ENCODE data around the gene LMBRD2.

The LMBRD2 gene

DNA sequence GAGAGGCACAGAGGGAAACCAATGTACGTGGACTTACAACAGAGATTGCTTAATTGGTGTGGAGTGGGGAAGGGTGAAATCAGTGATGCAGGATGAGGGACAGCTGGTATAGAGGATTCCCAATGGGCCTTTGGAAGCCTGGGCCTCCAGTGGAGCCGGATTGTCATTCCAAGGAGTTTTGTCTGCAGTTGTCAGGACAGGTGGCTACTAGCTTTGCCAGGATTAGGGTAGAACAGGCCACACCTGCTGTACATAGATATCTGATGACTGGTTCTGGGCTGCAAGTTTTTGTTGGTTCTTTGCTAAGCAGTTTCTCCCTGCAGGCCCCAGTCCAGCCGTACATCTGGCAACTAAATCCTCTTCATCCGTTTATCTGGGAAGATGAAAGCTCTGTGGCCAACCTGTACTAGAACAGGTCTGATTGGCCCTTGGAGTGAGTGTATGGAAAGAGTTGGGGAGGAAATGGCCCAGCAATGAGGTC, 4.5 kb upstream of the LMBRD2 start:
- no peak overlapping the region for H3K4me3 ChIP-seq
- H4K20me1 ChIP-seq = peaks cover 0 to 20% (median 0%) of the 10 kb centered on the region in 11 experiments; a peak in 3 of 22 replicates
- H3K9ac ChIP-seq = no peak overlapping the region
- H3K27ac ChIP-seq = no peak overlapping the region
- peaks cover 19 to 53% (median 37%) of the 10 kb centered on the region in 10 experiments for H3K4me1 ChIP-seq
- no peak for TF ChIP-seq Cebpa-rat (IDR thresholded peaks at IDR 0.05)
- H3K4me2 ChIP-seq = peak overlapping the region in 5 of 11 experiments; percentile 4 to 35 (median 20); a peak in 2 of 22 replicates
- peaks cover 41 to 83% (median 78%) of the 10 kb centered on the region in 11 experiments for H3K36me3 ChIP-seq
- H3K27me3 ChIP-seq = no peaks in the 10 kb centered on the region
- no peaks in the 10 kb centered on the region for H3K9me3 ChIP-seq (replicated peaks in 1 of 11)

DNA sequence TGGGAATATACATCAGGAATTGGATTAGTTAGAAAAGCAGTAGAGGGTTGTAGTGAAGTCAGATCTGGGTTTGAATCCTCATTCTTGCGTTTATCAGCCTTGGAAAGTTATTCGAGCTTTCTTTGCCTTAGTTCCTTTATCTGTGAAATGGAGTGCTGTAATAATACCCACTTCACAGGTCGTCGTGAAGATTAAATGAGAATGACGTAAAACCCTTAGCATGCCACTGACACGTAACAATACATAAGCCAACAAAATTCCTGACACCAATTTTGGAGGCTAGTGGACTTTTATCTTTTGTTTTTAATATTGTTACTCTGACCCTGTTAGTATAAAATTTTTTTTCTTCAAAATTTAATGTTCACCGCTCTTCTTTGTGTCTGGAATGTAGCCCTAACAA, 3.6 kb upstream of the LMBRD2 start:
- Histone ChIP-seq H3K36me3 (peaks cover 33 to 75% (median 69%) of the 10 kb centered on the region in 11 experiments), H3K9ac (no peak overlapping the region), H3K27ac (no peak overlapping the region), H4K20me1 (peaks cover 0 to 12% (median 0%) of the 10 kb centered on the region in 11 experiments; a peak in 2 of 22 replicates), H3K4me1 (peaks cover 25 to 60% (median 44%) of the 10 kb centered on the region in 10 experiments), H3K4me3 (no peak overlapping the region), H3K27me3 (no peaks in the 10 kb centered on the region), H3K9me3 (replicated peaks in 1 of 11) (no peaks in the 10 kb centered on the region), H3K4me2 (peak overlapping the region in 2 of 11 experiments; percentile 20 to 96; a peak in 3 of 22 replicates)
- no peak for TF ChIP-seq Cebpa-rat (IDR thresholded peaks at IDR 0.05)

DNA sequence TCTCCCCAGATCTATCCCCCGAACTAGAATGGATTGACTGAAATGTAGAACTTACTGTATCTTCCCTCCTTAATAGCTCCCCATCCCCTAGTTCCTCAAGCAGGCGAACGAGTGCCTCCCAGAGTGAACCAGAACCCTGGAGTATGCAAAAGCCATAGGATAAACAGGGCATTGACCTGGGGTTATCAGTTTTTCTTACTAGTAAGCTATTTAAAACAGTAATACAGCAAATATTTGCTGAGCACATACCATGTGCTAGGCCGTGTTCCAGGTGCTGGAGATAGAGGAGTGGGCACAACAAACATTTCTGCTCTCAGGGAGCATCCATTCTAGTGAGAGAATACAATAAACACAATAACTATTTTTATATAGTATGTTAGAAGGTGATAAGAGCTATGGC, 2.0 kb upstream of the LMBRD2 start:
- Histone ChIP-seq H3K36me3 (peaks cover 19 to 59% (median 54%) of the 10 kb centered on the region in 11 experiments), H4K20me1 (peaks cover 0 to 9% (median 0%) of the 10 kb centered on the region in 11 experiments; a peak in 2 of 22 replicates), H3K27me3 (no peaks in the 10 kb centered on the region), H3K27ac (peak overlapping the region in 4 of 11 experiments; percentile 78 to 87 (median 84); a peak in 4 of 22 replicates), H3K4me1 (peaks cover 38 to 71% (median 52%) of the 10 kb centered on the region in 10 experiments), H3K4me3 (peak overlapping the region in 9 of 10 experiments; percentile 90 to 100 (median 96); a peak in 14 of 20 replicates), H3K9ac (peak overlapping the region; percentile 78 to 93 (median 88); a peak in 20 of 22 replicates), H3K4me2 (peak overlapping the region; percentile 86 to 99 (median 95)), H3K9me3 (replicated peaks in 1 of 11) (no peaks in the 10 kb centered on the region)
- no peak for TF ChIP-seq Cebpa-rat (IDR thresholded peaks at IDR 0.05)

DNA sequence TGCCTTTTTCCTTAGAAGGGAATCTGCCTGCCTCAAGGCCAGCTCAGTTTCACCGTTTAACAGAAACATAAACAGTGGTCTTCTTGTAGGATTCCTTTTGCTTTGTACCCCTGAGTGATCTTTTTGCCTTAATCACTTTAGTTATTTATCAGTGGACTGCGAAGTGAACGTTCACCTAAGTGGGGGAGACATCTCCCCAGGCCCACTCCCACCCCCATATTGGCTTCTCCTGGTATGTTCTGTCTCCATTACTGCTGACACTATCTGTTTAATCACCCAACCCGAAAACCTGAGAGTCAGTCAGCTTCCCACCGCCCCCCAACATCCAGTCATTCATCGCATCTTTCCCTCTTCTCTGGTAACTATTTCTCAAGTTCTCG, 1.6 kb upstream of the LMBRD2 start:
- peaks cover 38 to 69% (median 51%) of the 10 kb centered on the region in 10 experiments for H3K4me1 ChIP-seq
- peaks cover 18 to 55% (median 49%) of the 10 kb centered on the region in 11 experiments for H3K36me3 ChIP-seq
- no peaks in the 10 kb centered on the region for H3K9me3 ChIP-seq (replicated peaks in 1 of 11)
- H3K4me3 ChIP-seq = peak overlapping the region; percentile 90 to 100 (median 96)
- H3K27me3 ChIP-seq = no peaks in the 10 kb centered on the region
- peaks cover 0 to 5% (median 0%) of the 10 kb centered on the region in 11 experiments; a peak in 2 of 22 replicates for H4K20me1 ChIP-seq
- peak overlapping the region; percentile 78 to 93 (median 88); a peak in 21 of 22 replicates for H3K9ac ChIP-seq
- no peak for TF ChIP-seq Cebpa-rat (IDR thresholded peaks at IDR 0.05)
- H3K27ac ChIP-seq = peak overlapping the region in 8 of 11 experiments; percentile 78 to 90 (median 82); a peak in 16 of 22 replicates
- H3K4me2 ChIP-seq = peak overlapping the region; percentile 86 to 99 (median 95)

DNA sequence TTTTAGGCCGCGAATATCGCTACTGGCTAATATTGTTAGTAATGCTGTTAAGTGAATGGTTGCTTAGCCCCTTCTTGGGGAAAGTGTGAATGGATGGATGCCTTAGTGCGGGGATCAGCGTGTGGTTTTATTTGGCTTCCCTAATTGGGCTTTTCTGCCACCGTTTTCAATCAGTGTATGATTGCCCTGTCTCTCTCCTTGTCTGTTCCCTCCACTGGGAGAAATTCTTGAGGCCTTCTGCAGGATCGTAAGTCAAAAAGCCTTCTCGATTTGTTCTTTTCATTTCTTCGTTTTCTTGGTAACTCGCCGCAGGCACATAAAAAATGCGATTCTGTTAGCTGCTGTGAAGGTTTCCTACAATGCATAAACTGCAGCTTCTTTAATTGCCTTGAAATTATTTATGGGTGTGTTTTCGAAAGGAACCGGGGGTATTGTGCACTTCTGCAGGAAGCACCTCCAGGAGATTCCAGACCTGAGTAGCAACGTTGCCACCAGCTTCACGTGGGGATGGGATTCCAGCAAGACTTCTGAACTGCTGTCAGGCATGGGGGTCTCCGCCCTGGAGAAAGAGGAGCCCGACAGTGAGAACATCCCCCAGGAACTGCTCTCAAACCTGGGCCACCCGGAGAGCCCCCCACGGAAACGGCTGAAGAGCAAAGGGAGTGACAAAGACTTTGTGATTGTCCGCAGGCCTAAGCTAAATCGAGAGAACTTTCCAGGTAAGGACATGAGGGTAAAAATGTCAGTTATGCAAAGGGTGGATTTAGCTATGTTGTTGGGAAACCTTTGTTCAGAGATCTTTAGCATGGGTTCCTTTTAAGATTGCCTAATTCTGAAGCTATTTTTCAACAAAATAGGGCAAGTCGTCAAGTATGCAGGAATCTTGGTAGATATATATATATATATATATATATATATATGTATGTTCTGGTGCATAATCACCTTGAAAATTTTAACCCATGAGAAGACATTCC, 924 bp upstream of the LMBRD2 start:
- no peak for TF ChIP-seq Cebpa-rat (IDR thresholded peaks at IDR 0.05)
- Histone ChIP-seq H3K27ac (peak overlapping the region in 10 of 11 experiments; percentile 6 to 90 (median 82); a peak in 20 of 22 replicates), H3K4me3 (peak overlapping the region; percentile 90 to 100 (median 96)), H3K9me3 (replicated peaks in 1 of 11) (no peaks in the 10 kb centered on the region), H4K20me1 (no peaks in the 10 kb centered on the region; a peak in 1 of 22 replicates), H3K4me2 (peak overlapping the region; percentile 86 to 99 (median 95)), H3K4me1 (peaks cover 38 to 62% (median 45%) of the 10 kb centered on the region in 10 experiments), H3K27me3 (no peaks in the 10 kb centered on the region), H3K9ac (peak overlapping the region; percentile 78 to 93 (median 88)), H3K36me3 (peaks cover 13 to 48% (median 42%) of the 10 kb centered on the region in 11 experiments)

DNA sequence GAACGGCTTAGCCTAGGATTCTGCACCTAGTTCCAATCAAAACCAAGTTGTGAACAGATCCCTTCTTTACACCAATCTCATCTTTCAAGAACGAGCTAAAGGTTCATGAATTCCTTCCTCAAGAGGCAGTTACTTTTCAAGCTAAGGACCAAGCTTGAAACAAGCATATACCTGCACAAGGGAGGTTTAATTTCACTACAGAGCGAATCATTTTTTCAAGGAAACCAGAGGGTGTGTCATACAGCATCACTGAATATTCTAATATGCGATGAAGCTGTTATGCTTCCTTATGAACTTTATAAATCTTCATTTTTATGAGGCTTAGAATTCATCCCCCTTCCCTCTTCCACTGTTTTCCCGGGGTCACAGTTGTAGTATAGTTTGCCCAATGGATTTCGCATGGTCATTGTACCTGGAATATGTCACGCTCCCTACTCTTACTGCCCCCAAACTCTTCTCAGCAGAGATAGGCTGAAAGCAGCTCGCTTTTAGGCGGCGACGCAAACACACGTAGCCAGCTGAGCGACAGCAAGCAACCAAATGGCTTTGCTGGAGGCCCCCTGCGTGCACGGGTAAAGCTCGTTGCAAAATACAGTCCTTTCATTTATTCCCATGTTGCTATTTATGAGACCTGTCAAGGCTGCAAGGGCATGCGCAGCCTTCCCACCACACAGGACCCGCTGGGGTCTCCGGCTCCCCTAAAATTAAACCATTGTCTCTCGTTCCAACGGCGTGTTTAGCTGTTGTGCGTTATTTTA, 832 bp downstream of the LMBRD2 start:
- TF ChIP-seq Cebpa-rat (IDR thresholded peaks at IDR 0.05) = no peak
- Histone ChIP-seq H3K4me3 (peak overlapping the region; percentile 90 to 100 (median 96)), H3K4me2 (peak overlapping the region; percentile 71 to 93 (median 85)), H4K20me1 (peaks cover 0 to 5% (median 0%) of the 10 kb centered on the region in 11 experiments; a peak in 2 of 22 replicates), H3K9me3 (replicated peaks in 1 of 11) (no peaks in the 10 kb centered on the region), H3K27me3 (no peaks in the 10 kb centered on the region), H3K9ac (peak overlapping the region; percentile 86 to 93 (median 90)), H3K4me1 (peaks cover 30 to 46% (median 37%) of the 10 kb centered on the region in 10 experiments), H3K27ac (peak overlapping the region; percentile 77 to 90 (median 84)), H3K36me3 (peaks cover 13 to 30% (median 25%) of the 10 kb centered on the region in 11 experiments)

DNA sequence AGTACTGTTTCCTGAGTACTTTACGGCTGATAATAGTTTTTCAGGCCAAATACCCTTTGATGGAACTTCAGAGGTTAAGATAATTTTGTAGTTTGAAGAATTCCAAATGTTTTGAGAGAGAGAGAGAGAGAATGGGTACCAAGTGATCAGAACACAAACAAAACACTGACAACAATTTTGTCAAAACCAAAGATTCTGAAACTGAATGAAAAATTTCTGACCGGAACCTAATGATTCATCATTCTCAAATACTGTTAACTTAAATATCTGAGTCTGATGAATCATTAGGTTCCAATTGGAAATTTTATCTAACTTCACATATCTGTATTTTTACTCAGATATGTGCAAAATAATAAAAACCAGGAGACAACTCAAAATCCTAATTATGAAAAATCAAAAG, 4.0 kb downstream of the LMBRD2 start:
- no peak for TF ChIP-seq Cebpa-rat (IDR thresholded peaks at IDR 0.05)
- Histone ChIP-seq H3K4me1 (peaks cover 13 to 20% (median 17%) of the 10 kb centered on the region in 10 experiments), H3K9ac (no peak overlapping the region), H3K4me3 (no peak overlapping the region), H3K4me2 (no peak overlapping the region), H3K36me3 (peaks cover 3 to 6% (median 5%) of the 10 kb centered on the region in 11 experiments; a peak in 16 of 22 replicates), H3K27ac (no peak overlapping the region), H3K9me3 (replicated peaks in 1 of 11) (peaks cover 0 to 5% (median 0%) of the 10 kb centered on the region in 11 experiments; a peak in 1 of 22 replicates), H3K27me3 (no peaks in the 10 kb centered on the region), H4K20me1 (peaks cover 0 to 5% (median 0%) of the 10 kb centered on the region in 11 experiments; a peak in 2 of 22 replicates)

DNA sequence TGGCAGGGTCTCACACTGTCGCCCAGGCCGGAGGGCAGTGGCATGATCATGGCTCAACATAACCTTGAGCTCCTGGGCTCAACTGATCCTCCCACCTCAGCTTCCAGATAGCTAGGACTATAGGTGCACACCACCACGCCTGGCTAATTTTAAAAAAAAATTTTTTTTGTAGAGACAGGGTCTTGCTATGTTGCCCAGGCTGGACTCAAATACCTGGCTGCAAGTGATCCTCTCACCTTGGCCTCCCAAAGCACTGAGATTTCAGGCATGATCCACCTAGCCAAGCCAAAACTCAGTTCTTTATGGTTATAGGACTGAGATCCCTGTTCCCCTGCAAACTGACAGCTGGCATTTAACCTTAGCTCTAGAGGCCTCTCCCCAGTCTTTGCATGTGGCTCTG, 5.3 kb downstream of the LMBRD2 start:
- peaks cover 0 to 9% (median 0%) of the 10 kb centered on the region in 11 experiments; a peak in 3 of 22 replicates for H3K9me3 ChIP-seq (replicated peaks in 1 of 11)
- no peak overlapping the region for H3K4me2 ChIP-seq
- no peaks in the 10 kb centered on the region for H3K27me3 ChIP-seq
- H3K9ac ChIP-seq = no peak overlapping the region
- no peak overlapping the region for H3K4me3 ChIP-seq
- TF ChIP-seq Cebpa-rat (IDR thresholded peaks at IDR 0.05) = no peak
- no peak overlapping the region for H3K27ac ChIP-seq
- H3K36me3 ChIP-seq = peaks cover 5 to 19% (median 18%) of the 10 kb centered on the region in 11 experiments; a peak in 18 of 22 replicates
- peaks cover 13 to 20% (median 17%) of the 10 kb centered on the region in 10 experiments for H3K4me1 ChIP-seq
- peaks cover 0 to 5% (median 0%) of the 10 kb centered on the region in 11 experiments; a peak in 2 of 22 replicates for H4K20me1 ChIP-seq

Data from BLaER1 treated with 17β-estradiol and CSF1 and Interleukin-3, amounts not matched to agents 10 nM and 100 nM (cell line).